ENCODE measurements around the gene KLHL17. TPM values are rescaled to one million over a fixed set of nuclear protein-coding genes. Genes with fewer than 3 reads are reported as not detected.
"Not testable (repeated sequence)": the region's sequence is repeated elsewhere in the genome, so short reads cannot be mapped to it uniquely, and the experiment has no call there.

KLHL17 gene
- total RNA-seq, 1 donor from 2014 or later = 10.6 TPM

GRCh38 chr1:973459-974292 is 13.3 kb downstream of the KLHL17 start:
- DNase-seq (ENCODE audit: low spot score) (no peak), ATAC-seq (no peak)
- intact Hi-C loops (cut with DNase I) = no loop called here

- no peak for DNase-seq (ENCODE audit: low spot score)
- ATAC-seq = no peak
- intact Hi-C loops (cut with DNase I) = no loop called here
These were observed 13.9 kb downstream of the KLHL17 start for GRCh38 chr1:974293-974640.

- intact Hi-C loops (cut with DNase I) = no loop called here
- ATAC-seq (no peak), DNase-seq (ENCODE audit: low spot score) (no peak)
These were observed 14.4 kb downstream of the KLHL17 start for GRCh38 chr1:974687-975328.

- ATAC-seq (no peak), DNase-seq (ENCODE audit: low spot score) (no peak)
- intact Hi-C loops (cut with DNase I) = no loop called here
These were observed 15.0 kb downstream of the KLHL17 start for GRCh38 chr1:975365-975764.

GRCh38 chr1:975896-976683 is 15.7 kb downstream of the KLHL17 start:
- ATAC-seq = peak; percentile 67
- intact Hi-C loops (cut with DNase I) = no loop called here
- no peak for DNase-seq (ENCODE audit: low spot score)

- DNase-seq (ENCODE audit: low spot score); intact Hi-C loops (cut with DNase I); ATAC-seq: not testable (repeated sequence)
These were observed 16.4 kb downstream of the KLHL17 start for GRCh38 chr1:976791-977190.

- DNase-seq (ENCODE audit: low spot score) = no peak
- intact Hi-C loops (cut with DNase I) = no loop called here
- ATAC-seq = no peak
These were observed 17.9 kb downstream of the KLHL17 start for GRCh38 chr1:978069-978834.

- no peak for DNase-seq (ENCODE audit: low spot score)
- intact Hi-C loops (cut with DNase I) = no loop called here
- ATAC-seq = no peak
These were observed 18.7 kb downstream of the KLHL17 start for GRCh38 chr1:978835-979743.

- ATAC-seq (no peak), DNase-seq (ENCODE audit: low spot score) (no peak)
- intact Hi-C loops (cut with DNase I) = loop anchor here (5.0 kb wide), 1 partner anchor 83 kb away; no protein-coding TSS in a partner anchor
These were observed 19.3 kb downstream of the KLHL17 start for GRCh38 chr1:979744-980072.

GRCh38 chr1:980137-980571 is 19.8 kb downstream of the KLHL17 start:
- DNase-seq (ENCODE audit: low spot score) (no peak), ATAC-seq (no peak)
- intact Hi-C loops (cut with DNase I) = loop anchor here (5.0 kb wide), 1 partner anchor 82 kb away; no protein-coding TSS in a partner anchor

GRCh38 chr1:980602-981395 is 20.4 kb downstream of the KLHL17 start:
- intact Hi-C loops (cut with DNase I) = loop anchor here (5.0 kb wide), 1 partner anchor 82 kb away; no protein-coding TSS in a partner anchor
- no peak for DNase-seq (ENCODE audit: low spot score)
- peak; percentile 12 for ATAC-seq

- DNase-seq (ENCODE audit: low spot score) (no peak), ATAC-seq (no peak)
- intact Hi-C loops (cut with DNase I) = loop anchor here (5.0 kb wide), 1 partner anchor 81 kb away; no protein-coding TSS in a partner anchor
These were observed 21.1 kb downstream of the KLHL17 start for GRCh38 chr1:981491-981954.

- DNase-seq (ENCODE audit: low spot score) (no peak), ATAC-seq (peak; percentile 4)
- intact Hi-C loops (cut with DNase I) = loop anchor here (5.0 kb wide), 1 partner anchor 80 kb away; no protein-coding TSS in a partner anchor
These were observed 21.7 kb downstream of the KLHL17 start, which contains the start of gene PERM1 for GRCh38 chr1:981955-982558. Gene PERM1 (minus strand): TSS chr1:982093. CDS start chr1:981029, 1,064 bp downstream.

- intact Hi-C loops (cut with DNase I) = loop anchor here (5.0 kb wide), 1 partner anchor 79 kb away; no protein-coding TSS in a partner anchor
- DNase-seq (ENCODE audit: low spot score) (no peak), ATAC-seq (no peak)
These were observed 22.5 kb downstream of the KLHL17 start for GRCh38 chr1:982765-983436.

- peak; percentile 60 for ATAC-seq
These were observed 23.6 kb downstream of the KLHL17 start for GRCh38 chr1:983798-984475.

More at GRCh38 chr1:983798-984475, 23.6 kb downstream of the KLHL17 start:
- intact Hi-C loops (cut with DNase I) = loop anchor here (5.0 kb wide), 1 partner anchor 78 kb away; no protein-coding TSS in a partner anchor
- DNase-seq (ENCODE audit: low spot score) = no peak

Data from sciatic nerve (tissue), 2 donors.